NAMALWA (cell line): ENCODE measurements around the gene MCRIP2.

ENCODE experiments used
- DNase-seq: peaks from one replicate; pipeline ENCODE4 v3.0.0-alpha.2; 2015; ENCODE audit warnings: low spot score

Gene MCRIP2

DNA sequence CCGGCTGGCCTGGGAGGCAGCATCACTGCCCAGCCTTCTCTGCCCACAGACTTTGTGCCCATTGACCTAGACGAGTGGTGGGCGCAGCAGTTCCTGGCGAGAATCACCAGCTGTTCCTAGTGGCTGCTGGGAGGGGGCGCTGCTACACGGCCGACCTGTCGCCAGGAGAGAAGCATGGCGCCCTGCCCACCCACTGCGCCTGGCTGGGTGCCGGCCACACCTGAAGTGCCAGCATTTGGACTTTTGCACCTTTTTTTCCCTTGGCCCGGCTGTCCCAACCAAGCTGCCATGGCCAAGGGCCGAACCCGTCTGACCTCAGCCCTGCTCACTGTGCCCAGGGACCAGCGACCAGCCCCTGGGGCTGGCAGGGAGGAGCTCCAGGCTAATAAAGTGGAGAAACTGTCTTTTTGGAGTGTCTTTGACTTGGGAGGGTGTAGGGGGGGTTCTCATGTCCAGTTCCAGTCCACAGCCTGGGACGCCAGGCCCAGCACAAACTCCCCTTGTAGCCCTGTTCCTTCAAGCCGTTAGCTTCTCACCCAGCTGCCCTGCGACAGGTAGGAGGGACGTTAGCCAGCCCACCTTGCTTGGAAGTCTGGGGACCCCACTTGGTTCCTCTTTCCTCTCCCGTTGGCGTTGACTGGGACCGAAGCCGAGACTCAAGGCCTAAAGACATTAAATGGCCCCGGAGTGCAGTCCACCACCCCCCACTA, 6.6 kb downstream of the MCRIP2 start:
- DNase-seq = peak; percentile 75

DNA sequence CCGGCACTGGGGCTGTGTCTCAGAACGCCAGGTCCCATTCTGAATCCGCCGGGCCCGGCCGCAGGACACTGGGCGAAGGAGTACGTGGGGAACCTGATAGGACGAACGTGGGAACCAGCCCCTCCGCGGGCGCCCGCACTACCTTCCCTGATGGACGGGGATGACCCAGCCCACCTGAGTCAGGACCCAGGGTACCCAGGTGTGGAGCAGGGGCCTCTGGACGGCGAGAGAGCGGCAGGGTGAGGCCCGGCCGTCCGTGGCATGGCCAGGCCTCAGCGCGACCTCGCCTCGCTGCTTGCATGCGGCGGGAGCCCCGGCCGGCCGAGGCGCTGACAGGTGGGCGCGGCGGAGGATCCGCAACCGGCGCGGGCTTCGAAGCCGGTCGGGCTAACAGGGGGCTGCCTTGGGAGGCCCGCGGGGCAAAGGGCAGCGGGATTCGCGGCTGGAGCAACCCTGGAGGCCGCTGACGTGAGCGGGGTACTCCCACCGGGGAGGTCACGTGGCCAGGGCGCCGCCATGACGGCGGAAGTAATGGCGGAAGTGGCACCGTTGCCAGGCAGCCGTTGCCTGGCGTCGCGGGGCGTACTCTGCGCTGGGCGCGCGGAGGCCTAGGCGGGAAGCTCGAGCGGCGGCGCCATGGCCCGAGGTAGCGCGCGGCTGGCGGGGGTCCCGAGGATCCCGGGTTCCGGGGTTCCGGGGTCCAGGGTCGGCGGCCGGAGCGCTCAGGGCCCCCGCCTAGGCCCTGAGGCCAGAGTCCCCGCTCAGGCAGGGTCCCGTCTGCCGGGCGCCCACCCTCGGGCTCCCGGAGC, 7.4 kb downstream of the MCRIP2 start, which contains the start of gene WDR90:
TSS of gene WDR90 (plus strand) at position 585 of the 809 bp plus-strand sequence. CDS start at position 637, 52 bp downstream.
- DNase-seq = peak; percentile 94

DNA sequence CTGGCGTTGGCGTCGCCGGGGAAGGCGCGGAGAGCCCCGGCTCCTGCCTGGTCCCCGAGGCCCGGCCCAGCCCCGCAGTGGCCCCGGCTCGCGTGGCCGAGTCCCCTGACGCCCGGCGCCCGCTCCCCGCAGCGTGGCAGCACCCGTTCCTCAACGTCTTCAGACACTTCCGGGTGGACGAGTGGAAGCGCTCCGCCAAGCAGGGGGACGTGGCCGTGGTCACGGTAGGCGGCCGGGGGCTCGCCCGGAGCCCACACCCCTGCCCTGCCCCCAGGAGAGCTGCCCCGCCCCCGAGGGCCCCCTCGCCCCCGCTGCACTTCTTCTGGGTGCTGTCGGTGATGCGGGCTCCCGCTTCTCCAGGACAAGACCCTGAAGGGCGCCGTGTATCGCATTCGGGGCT, 8.0 kb downstream of the MCRIP2 start:
- no peak for DNase-seq

DNA sequence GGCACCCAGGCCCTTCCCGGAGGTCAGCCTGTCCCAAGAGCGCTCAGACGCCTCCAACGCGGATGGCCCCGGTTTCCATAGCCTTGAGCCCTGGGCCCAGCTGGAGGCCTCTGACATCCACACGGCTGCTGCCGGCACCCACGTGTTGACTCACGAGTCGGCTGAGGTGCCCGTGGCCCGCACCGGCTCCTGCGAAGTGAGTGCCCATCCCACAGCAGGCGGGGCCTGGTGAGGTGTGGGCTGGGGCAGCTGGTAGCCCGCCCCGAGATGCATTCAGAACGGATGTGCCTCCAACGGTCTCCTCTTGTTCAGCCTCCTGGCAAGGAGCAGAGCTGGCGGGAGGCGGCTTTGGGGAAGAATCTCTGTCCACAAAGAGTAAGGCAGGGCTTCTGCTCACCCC, 10.2 kb downstream of the MCRIP2 start:
- no peak for DNase-seq

DNA sequence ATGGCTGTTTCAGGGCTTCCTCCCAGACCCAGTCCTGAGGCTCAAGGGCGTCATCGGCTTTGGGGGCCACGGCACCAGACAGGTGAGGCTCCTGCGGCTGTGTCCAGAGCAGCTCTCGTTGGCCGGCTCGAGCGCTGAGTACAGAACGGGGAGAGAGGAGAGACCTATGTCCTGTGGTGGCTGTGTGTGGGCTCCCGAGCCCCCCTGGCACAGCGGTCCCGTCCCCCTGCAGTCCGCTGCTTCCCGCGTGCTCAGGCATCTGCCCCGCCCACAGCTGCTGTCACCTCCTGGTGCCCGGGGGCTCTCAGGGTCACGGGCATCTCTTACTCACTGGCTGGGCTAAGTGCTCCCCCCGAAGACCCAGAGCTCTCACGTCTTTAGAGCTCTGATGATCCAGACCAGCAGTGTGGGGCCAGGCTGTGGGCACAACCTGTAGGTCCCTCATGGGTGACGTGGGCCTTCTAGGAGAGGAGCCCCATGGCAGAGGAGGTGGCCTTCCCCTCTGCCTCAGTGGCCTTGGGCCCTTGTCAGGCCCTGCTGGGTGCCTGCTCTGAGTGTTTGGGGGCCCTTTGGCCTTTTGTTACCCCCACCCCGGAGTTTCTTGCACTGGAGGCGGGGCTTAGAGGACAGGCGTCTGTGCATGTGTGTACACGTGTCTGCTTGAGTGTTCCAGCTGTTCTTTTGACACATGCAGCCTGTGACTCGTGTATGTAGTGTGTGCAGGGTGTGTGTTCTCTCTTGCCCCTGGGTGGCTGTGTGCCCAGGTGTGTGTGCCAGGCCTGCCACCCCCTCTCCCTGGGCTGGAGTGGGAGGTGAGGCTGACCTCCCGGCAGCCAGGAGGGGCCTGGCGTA, 11.1 kb downstream of the MCRIP2 start:
- no peak for DNase-seq

DNA sequence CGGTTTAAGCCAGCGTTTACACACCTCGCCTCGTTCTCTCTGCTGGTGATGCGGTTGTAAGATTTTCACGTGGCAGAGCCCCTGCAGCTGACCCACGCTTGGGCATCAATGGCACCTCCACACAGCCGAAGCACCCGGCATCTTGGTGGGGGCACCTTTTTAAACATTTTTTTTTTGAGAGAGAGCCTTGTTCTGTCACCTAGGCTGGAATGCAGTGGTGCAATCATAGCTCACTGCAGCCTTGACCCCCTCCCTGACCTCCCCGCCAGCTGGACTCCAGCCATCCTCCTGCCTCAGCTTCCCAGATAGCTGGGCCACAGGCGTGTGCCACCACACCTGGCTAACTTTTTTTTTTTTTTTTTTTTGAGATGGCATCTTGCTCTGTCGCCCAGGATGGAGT, 12.4 kb downstream of the MCRIP2 start:
- DNase-seq = no peak

DNA sequence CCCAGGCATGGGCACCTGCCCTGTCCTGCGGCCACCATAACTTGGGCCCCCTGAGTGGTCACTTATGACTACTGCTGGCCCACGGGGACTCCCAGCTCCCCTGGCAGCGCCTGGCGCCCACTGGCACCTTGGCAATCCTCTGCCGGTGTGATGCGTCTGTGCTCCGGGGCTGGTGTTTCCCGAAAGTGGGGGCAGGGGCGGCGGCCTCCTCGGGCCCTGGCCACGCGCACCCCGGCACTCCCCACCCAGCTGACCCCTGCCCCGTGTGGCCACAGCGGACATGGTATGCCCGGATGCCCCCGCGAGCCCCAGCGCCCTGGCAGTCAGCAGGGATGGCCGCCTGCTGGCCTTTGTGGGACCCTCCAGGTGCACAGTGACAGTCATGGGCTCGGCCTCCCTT, 15.9 kb downstream of the MCRIP2 start:
- DNase-seq = no peak

DNA sequence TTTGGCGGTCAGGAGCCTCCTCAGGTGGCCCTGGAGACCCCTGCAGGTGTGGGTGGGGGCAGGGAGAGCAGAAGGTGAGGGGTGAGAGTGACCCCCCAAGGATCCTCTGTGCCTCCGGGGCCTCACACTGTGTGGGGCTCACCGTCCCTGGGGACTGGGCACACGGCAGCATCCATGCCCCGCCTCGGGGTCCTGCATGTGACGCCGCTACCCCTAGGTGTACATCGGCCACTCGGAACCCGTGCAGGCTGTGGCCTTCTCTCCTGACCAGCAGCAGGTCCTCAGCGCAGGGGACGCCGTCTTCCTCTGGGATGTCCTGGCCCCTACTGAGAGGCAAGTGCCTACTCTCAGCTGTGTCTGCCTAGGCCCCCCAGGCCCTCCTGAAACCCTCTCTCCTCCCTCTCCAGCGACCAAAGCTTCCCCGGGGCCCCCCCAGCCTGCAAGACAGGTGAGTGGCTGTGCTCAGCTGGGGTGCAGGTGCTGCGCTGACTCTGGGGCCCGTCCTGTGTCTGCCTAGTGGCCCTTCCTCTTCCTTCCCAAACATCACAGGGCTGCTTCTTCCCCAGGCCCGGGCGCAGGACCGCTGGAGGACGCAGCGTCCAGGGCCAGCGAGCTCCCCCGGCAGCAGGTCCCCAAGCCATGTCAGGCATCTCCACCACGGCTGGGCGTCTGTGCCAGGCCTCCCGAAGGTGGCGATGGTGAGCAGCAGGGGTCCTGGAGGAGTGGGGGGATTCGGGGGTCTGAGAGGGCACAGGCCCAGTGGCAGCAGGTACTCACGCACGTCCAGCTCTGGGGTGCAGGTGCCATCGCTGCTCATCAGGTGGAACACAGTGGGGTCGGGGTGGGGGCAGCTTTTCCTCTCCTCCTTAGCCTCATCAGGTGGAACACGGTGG, 17.3 kb downstream of the MCRIP2 start:
- DNase-seq = no peak

DNA sequence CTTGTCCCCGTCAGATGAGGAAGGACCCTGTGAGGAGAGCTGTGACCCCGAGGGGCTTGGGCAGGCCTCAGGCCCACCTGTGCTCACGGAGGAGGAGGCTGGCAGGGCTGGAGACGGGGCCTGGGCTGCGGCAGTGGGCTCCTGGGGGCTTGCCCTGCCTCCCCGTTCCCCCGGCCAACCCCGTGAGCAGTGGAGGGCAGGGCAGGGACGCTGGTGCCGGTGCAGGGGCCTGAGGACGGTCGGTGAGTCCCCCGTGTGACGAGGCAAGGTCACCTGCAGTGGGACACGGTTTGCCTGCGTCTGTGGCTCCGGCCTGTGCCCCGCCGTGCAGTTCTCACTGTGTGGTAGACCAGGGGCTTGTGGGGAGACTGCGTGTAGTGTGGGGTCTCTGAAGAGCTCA, 18.0 kb downstream of the MCRIP2 start:
- no peak for DNase-seq

DNA sequence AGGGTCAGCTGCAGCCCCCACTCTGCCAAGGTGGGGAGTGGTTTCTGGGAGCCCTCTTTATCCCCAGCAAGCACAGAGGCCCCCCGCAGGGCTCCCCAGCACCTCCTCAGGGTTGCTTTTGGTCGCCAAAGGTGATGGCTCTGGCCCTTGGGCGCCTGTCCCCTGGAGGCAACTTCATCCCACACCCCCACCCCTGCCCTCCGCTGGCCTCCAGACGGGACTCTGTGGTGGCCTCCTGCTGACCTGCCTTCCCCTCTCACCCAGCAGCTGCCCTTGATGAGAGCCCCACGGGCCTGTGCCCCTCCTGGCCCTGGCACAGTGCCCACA, 18.5 kb downstream of the MCRIP2 start:
- no peak for DNase-seq

DNA sequence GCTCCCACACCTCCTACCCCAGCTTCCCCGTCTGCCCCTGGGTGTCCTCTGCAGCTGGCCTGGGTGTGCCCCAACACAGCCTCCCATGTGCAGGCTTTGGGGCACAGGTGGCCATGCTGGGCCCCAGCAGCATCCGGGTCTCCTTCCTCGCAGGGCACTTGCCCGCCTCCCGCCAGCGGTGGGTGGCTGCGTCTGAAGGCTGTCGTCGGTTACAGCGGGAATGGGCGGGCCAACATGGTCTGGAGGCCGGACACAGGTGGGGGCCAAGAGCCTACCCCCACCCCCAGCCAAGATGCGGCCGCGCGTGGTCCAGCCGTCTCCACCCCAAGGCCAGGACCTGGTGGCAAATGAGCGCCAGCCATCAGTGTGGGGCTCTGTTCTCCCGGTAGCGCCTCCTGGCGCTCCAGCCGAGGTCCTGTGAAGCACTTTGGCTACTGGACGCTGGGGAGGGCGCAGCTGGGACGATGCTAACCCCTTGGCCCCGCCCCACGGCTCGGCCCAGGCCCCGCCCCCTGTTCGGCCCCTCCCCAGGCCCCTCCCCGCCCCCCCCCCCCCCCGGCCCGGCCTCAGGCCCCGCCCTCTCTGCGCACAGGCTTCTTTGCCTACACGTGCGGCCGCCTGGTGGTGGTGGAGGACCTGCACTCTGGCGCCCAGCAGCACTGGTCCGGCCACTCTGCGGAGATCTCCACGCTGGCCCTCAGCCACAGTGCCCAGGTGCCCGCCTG, 19.0 kb downstream of the MCRIP2 start:
- DNase-seq = peak; percentile 89

DNA sequence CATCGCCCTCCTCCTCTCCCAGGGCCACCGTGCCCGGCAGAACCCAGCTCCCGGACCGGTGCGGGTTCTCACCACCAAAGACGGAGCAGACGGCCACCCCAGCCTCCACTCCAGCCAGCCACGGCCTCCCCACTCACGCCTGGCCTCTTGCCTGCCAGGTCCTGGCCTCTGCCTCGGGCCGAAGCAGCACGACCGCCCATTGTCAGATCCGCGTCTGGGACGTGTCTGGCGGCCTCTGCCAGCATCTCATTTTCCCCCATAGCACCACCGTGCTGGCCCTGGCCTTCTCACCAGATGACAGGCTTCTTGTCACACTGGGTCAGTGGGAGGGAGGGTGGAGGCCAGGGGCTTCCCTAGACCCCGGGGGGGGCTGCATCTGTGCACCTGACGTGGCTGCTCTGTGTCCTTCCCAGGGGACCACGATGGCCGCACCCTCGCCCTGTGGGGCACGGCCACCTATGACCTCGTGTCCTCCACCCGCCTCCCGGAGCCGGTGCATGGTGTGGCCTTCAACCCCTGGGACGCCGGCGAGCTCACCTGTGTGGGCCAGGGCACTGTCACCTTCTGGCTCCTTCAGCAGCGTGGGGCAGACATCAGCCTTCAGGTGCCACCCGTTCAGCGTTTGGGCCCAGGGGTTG, 19.7 kb downstream of the MCRIP2 start:
- no peak for DNase-seq

DNA sequence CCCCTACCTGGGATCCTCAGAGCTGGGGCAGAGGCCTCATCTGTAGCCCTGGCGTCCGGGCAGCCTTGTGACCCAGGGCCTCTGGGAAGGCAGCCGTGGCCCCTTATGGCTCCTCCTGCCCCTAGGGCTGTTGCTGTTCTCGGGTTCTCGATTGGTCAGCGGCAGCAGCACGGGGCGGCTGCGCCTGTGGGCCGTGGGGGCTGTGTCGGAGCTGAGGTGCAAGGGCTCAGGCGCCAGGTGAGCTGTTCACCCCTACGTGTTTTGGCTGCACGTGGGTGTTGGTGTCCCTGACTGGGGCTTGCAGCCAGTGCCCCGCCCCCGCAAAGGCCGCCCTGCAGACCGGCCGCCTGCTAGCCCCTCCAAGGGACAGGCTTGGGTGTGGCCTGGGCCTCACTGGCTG, 20.5 kb downstream of the MCRIP2 start:
- no peak for DNase-seq

DNA sequence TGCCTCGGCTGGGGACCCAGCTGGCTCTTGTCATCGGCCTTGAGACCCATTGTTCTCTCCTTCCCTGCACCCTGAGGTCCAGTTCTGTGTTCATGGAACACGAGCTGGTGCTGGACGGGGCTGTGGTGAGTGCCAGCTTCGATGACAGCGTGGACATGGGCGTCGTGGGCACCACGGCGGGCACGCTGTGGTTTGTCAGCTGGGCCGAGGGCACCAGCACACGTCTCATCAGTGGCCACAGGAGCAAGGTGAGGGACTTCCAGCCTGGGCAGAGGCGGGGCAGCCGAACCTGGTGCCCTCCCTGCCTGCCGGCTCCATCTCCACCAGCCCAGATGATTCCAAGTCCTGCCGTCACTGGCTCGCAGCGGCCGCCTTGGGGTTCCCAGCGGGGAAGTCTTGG, 21.0 kb downstream of the MCRIP2 start:
- no peak for DNase-seq

DNA sequence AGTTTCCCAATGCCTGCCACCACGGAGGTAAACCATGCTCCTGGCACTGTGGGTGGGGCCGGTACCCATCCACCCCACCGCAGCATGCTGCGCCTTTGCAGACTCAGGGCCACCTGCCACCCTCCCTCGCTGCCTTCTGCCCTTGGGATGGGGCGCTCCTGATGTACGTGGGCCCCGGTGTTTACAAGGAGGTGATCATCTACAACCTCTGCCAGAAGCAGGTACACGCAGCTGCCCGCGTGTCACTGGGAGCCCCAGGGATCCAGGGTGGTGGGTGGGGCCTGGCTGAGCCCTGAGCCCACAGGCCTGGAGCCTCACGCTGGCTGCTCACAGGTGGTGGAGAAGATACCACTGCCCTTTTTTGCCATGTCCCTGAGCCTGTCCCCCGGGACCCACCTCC, 24.9 kb downstream of the MCRIP2 start:
- no peak for DNase-seq

DNA sequence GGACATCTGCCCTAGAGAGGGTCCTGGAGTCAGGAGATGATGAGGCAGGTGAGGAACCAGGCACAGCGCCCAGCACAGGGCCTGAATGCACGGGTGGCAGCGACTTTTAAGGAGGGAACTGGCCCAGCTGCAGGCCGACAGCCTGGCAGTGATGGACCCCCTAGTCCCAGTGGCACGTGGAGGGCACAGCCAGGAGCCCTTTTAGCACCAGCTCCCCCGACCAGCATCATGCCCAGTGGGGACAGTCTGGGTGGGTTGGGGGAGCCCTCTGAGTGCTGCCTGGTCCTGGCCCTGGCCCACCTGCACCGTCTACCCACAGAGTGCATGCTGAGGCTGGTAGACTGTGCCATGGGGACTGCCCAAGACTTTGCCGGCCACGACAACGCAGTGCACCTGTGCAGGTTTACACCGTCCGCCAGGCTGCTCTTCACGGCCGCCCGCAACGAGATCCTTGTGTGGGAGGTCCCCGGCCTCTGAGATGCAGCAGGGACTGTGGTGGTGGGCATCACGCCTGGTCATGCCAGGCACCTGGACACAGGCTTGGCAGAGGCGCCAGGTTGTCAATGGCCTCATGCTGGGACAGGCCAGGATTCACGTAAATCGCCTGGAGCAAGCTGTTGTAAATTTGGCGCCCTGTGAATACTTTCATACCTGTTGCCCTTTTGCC, 25.6 kb downstream of the MCRIP2 start:
- DNase-seq = no peak

DNA sequence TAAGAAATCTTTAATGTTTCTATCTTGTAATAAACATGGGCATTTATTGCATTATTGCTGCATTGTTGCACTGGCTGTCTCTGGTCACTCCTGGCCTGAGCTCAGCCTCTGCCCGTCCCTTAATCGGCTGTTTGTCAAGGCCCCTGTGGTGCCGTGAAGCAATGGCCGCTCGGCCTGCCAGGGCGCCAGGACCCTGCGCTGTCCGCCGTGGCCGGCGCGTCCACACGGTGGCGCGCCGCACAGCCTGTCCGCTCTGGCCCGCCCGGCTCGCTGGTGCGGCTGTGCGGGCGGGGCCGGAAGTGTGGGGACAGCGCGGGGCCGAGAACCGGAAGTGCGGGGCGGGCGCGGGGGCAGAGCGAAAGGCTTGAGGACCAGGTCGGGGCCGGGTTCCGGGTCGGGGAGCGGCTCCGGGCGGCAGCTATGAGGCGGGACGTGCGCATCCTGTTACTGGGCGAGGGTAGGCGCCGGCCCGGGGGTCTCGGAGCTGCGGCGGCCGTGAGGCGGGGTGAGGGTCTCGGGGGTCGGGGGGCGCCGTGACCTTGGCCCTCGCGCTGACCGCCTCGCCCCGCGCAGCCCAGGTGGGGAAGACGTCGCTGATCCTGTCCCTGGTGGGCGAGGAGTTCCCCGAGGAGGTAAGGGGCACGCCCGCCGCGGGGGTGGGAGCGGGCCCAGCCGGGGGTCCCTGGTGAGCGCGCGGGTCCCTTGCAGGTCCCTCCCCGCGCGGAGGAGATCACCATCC, 26.3 kb downstream of the MCRIP2 start, which contains the start of gene RHOT2:
TSS of gene RHOT2 (plus strand) at position 353 of the 739 bp plus-strand sequence. CDS start at position 421, 68 bp downstream.
- DNase-seq = peak; percentile 93

DNA sequence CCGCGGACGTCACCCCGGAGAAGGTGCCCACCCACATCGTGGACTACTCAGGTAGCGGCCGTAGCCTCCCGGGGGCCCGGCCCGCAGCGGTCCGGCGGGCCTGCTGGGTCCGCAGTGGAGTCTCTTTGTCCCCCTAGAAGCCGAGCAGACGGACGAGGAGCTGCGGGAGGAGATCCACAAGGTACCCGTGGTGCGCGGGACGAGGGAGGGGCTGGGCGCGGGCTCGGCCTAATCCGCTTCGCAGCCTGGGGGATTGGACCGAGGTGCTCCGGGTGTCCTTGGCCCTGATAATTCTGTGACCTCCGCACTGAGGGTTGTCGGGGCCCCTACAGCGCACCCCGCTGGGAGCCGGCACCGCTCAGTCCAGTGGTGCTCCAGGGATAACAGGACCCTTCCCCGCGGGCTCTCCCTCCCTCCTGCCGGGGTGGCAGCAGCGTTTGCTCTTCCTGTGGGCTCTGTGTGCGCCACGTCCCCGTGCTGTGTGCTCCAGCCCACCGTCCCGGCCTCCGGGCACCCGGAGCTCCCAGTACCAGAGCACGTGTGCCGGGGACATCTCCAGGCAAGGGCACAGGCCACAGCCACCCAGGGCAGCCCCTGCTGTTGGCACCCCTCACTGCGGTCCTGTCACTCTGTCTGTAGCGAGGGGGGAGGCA, 27.0 kb downstream of the MCRIP2 start:
- DNase-seq = no peak

DNA sequence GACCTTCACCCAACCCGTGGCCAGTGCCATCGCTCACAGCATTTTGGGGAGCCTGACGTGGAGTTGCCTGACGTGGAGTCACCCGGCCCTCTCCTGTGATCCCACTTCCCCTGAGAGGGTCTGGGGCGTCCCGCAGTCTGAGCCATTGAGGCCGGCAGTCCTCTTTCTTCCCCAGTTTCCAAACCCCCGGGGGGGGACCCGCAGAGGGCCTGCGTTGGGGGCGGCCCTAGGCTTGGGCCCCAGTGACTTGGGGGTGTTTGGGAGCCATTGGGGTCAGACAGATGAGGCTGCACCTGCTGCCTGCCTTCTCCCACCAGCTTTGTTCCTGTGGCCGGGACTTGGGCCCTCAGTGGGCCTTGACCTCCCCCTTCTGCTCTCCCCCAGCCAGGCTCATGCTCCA, 28.0 kb downstream of the MCRIP2 start:
- no peak for DNase-seq
